HCT116 (cell line): ENCODE data around the gene TYW3.

ENCODE experiments used
- CTCF ChIP-seq, 3 experiments: fragments of 200-600 bp in 1 of 3; sonication (generic) in 1 of 3; IDR thresholded peaks in 2 of 3; conservative IDR thresholded peaks in 1 of 3; 2 replicates each; pipeline ENCODE4 v1.5.1; 2012 to 2017; ENCODE audit warnings: low read depth in 2 of 3, low read length in 2 of 3, antibody characterized with exemption in 1 of 3, borderline replicate concordance in 1 of 3, control low read depth in 1 of 3, mild to moderate bottlenecking in 1 of 3, mixed read lengths in 1 of 3, mixed run types in 1 of 3, moderate library complexity in 1 of 3; ENCODE audit not compliant: insufficient read depth in 1 of 3
- EZH2 ChIP-seq: fragments of 200-600 bp; sonication (generic); IDR thresholded peaks from 2 replicates; pipeline ENCODE4 v1.6.1; 2017; ENCODE audit warnings: antibody characterized with exemption, mixed run types
- POLR2A ChIP-seq: IDR thresholded peaks from 2 replicates; pipeline ENCODE4 v1.7.0; 2011; ENCODE audit warnings: borderline replicate concordance; ENCODE audit not compliant: insufficient read depth, insufficient read length; ENCODE audit errors: extremely low read depth
- SIN3A ChIP-seq: IDR thresholded peaks from 2 replicates; pipeline ENCODE4 v1.6.1; 2012; ENCODE audit warnings: low read depth

GRCh38 chr1:74811436-74812179, 78.7 kb downstream of the TYW3 start:
- no peak for TF ChIP-seq SIN3A
- TF ChIP-seq EZH2, result no peak
- TF ChIP-seq POLR2A, result no peak
- TF ChIP-seq CTCF (IDR thresholded peaks at IDR 0.05 in 2 of 3, conservative IDR thresholded peaks at IDR 0.05 in 1 of 3; ENCODE audit: borderline replicate concordance in 1 of 3, insufficient read depth in 1 of 3, low read depth in 2 of 3, low read length in 2 of 3), result no peak
